Kidney glomerular epithelial cell (primary cell): ENCODE results near the gene DAZL.
"Not testable (repeated sequence)": the region's sequence is repeated elsewhere in the genome, so short reads cannot be mapped to it uniquely, and the experiment has no call there.

ENCODE experiments used
- DNase-seq: peaks from one replicate; lab custom pipeline; 2025; lab: John Stamatoyannopoulos, UW

The DAZL gene

DNA sequence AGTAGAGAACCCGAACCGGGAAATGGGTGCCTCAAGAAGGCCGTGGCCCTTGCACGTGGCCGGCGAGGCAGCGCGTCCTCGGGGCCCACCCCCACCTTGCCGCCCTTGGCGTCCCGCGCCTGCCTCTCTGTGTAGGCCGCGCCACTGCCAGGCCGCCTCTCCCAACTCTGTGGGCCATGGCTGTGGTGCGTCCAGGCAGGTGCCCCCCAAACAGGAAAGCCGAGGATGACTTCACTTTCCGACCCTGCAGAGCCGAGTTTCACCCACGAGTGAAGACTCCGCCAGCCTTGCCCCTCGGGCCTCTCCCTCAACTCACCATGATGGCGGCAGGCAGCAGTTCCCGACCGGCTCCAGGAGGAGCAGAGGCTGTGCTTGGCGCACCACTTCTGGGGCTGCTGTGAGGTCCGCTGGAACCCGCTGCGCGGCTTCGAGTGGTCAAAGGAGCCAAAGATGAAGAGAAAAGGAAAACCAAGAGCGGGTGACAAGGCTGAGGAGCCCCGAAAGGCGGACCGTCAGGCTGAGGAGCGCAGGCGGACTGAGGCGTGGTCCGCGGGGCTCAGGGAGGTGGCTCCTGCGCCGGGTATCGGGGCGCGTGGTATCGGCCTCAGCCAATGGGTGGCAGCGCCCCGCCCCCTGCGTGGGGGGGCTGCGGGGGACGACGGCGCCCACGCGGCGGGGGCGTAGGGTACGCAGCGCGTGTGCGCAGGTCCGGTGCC is at the start of gene DAZL:
Gene DAZL, minus strand, starts transcription at position 537 of the 716 bp plus-strand sequence. Its CDS starts 218 bp downstream, at position 319.
- DNase-seq, result no peak

DNA sequence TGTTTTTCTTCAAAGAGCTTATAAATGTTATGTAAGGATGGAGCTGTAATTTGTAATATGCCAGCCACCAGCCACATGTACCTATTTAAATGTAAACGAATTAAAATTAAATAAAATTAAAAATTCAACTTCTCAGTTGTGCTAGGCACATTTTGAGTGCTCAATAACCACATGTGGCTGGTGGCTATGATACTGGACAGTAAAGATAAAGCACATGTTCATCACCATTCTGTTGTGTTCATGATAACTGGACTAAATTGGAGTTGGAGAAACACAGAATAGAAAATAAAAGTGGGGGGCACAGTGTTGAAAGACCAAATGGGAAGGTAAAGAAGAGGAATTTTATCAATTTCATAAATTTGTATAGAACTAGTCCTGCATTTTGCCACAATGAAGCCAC is 49.8 kb upstream of the DAZL start:
- no peak for DNase-seq

- DNase-seq, result no peak
These were observed 48.5 kb upstream of the DAZL start for GRCh38 chr3:16653712-16654111.

GRCh38 chr3:16647668-16648067 is 42.4 kb upstream of the DAZL start:
- no peak for DNase-seq

DNA sequence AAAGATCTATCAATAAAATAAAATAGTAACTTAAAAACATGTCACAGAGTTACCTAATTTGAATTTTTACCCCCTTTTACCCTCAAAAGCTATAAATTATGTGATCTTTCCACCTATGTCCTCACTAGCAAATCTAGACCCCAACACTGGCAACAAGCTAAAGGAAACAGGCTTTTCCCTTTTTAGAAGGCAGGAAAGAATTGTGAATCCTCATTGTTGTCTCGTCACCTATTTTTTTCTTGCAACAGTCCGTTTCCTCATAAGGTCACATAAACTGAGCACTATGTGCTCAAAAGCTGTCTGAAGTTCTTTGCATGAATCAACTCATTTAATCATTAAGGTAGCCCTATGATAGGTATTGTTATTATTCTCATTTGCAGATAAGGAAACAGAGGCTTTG is 34.6 kb upstream of the DAZL start:
- no peak for DNase-seq

DNA sequence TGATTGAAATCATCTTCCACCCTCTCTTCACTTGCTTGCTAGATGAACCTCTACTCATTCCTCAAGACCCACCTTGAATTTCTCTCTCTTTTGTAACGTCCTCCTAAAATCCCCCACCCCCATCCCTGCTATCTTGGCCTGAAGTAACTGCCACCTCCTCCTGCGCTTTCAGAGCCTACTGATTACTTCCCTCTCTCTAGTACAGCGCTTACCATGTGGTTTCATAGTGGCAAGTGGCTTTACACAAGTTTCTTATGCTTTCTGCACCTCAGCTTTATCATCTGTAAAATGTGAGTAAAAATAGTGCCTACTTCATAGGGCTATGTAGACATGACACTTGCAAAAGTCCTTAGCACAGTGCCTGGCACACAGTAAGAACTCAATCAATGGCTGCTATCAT is 28.7 kb upstream of the DAZL start:
- no peak for DNase-seq

DNA sequence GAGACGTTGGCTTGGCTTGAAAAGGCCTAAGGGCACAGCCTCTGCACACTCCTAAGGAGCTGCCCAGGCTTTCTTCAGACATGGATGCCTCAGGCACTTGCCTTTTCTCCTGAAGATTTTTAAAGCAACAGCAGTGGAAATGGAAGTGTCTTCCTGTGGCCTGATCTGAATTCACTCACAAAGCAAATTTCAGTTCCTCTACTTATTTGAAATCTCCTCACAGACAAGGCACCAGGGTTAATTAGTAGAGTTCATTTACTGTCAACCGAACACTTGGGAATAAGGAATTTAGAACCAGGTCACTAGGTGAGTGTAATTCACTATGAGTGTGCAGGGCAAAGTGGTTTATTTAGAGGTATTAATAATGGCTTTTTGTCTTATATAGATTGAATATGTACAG is 27.2 kb upstream of the DAZL start:
- DNase-seq, result no peak

GRCh38 chr3:16618721-16619120 is 13.5 kb upstream of the DAZL start:
- DNase-seq, result no peak

GRCh38 chr3:16617155-16617554 is 11.9 kb upstream of the DAZL start:
- DNase-seq, result not testable (repeated sequence)

- DNase-seq, result no peak
These were observed 10.9 kb upstream of the DAZL start for GRCh38 chr3:16616083-16616482.

DNA sequence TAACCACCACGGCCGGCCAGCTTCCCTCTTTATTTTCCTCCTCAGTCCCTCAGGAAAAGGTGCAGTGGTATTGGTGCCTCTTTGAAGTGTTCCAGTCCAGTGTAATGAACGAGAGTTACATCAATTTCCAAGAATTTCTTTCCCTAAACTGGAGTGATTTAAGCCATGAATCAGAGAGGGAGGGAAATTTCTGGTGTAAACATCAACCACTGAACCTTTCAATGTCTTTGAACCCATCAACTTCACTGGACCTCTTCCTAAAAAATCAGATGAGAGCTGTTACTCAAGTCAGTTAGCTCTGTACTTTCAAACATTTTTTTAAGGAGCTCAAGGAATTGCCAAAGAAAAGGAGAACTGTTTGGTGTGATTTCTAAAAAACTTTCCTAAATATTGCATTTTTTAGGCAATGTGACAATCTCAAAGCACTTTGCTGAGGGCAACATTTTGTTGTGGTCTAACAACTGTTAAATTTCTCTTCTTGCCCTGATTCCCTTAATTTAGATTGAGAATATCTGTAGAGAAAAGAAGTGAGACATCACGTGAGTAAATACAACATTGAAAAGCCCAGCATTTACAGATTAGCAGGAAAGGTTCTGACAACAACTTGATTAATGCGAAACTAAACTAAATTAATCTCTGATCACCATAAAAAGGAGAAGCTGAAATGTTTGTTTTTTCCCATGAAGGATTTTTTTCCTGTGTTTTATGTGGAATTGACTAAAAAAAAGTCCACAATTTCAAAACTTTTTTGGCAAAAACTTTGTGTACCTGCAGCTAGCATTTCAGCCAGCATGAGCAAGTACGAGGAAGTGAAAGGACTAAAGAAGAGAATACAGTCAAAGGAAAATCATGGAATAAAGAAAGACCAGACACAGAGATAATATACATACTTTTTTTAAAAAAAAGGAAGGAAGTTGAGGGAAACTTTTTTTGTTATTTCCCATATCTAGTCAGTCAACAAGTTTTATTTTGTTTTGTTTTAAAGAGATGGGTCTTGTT is 9.1 kb upstream of the DAZL start:
- no peak for DNase-seq

DNA sequence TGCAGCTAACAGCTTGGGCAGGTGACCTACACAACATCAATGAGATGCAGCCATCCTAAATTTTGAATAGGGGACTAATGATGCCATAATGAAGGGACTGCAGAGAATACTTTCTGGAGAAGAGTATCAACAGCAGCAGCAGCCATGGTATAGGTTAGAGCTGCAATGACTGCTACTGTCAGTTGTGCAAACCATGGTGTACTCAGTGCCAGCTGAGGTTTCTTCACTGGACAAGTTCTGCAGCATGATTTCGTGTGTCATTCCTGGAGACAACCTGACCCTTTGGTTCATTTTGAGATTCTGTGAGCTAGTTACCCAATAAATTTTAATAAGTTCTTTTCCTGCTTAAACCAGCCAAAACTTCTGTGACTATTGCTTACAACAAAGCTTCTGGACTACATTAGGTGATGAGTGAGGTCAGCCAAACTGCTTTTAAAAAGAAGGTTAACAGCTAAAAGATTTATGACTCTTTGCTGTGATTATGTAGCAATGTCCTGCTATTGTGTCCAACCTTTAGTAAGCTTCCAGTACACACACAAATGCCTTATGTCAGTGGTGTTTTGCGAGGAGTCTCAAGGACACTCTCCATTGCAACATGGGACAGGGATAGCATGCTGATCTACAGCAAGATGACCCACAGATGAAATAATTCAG is 4.8 kb upstream of the DAZL start:
- DNase-seq, result no peak

DNA sequence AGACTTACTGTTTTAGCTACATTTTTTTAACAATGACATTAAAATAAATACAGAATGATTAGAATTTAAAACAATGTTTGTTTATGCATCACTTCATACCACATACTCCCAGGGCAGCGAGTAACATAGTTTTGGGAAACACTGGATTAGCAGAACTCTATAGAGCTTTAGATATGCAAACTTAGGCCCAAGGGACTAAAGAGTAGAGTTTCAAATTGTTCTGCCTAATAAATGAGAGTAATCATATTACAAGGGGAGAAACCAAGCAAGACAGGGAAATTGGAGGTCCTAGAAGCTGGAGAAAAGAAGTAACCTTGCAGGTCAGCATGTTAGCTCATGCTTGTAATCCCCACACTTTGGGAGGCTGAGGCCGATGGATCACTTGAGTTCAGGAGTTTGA is 3.6 kb upstream of the DAZL start:
- DNase-seq, result no peak

DNA sequence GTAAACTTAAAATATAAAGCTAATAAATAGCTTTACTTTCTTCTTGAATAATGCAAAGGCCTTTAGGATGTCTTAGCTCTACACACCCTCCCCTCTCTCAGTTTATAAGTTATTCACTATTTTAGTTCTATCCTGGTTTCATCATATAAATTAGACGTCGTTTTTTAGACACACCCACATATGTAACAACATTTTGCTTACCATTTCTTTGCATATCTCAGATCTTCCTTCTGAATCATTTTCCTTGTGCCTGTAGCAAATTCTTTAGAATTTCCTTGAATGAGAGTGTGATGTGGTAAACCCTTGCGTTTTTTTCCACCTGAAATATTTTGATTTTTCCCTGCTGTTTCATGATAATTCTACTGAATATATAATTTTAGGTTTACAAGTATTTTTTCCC is 2.5 kb upstream of the DAZL start:
- DNase-seq, result no peak

DNA sequence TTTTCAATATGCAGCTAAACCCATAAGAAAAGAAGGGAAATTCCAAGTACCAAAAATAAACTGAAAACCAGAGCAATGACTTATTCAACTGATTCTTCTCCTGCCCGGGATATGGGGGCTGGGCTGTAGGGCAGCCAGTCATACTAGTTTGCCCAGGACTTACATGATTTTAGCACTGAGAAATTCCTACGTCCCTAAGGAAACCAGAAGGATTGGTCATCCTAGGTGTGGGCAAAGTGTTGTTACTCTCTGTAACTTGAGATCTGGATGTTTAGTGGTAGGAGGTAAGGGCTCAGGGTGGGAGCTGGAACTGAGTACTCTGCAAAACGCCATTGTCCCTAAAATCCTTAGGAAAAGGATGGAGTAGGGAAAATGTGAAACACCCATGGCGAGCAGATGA is 1.2 kb upstream of the DAZL start:
- DNase-seq, result no peak

GRCh38 chr3:16605966-16606365 is 743 bp upstream of the DAZL start:
- DNase-seq, result no peak

GRCh38 chr3:16604433-16604832 is 790 bp downstream of the DAZL start:
- DNase-seq, result no peak

- DNase-seq, result no peak
These were observed 3.7 kb downstream of the DAZL start for GRCh38 chr3:16601537-16602005.

DNA sequence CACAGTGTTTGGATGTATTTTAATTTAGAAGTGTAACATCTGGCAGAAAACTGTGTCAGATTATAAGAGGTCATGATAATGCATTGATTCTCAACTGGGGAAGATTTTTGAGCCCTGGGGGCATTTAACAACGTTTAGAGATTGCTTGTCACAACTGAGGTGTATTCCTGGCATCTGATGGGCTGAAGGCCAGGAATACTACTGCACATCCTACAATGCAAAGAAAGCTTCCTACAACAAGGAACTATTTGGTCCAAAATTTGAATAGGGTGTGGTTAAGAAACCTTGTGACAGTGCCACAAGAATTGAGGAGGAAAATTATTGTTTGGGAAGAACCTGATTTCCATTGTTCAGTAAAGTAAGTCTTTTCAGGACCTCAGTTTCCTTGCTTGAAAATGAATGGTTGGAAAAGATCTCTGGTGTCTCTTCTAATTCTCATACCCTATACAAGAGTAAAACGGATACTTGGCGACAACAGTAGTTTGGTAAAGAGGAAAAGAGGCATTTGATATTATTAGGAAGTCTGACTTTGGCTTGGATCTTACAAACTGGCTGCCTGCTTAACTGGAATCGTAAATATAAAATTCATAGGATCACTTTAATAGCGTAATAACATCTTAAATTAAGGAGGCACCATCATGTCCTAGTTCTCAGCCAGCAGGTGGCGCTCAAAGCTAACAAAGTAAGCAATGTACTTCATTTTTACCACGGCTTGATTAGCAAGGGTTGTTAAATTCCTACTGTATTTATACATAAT is 4.3 kb downstream of the DAZL start:
- DNase-seq, result peak; percentile 66

- DNase-seq, result no peak
These were observed 5.5 kb downstream of the DAZL start for GRCh38 chr3:16599694-16600093.

- DNase-seq, result no peak
These were observed 8.7 kb downstream of the DAZL start for GRCh38 chr3:16596352-16597032.
